ENCODE data around the gene COL26A1. TPM values are rescaled to one million over a fixed set of nuclear protein-coding genes. Genes with fewer than 3 reads are reported as not detected.

The COL26A1 gene
- total RNA-seq, 1 experiment from 2014 or later, result 0.43 TPM

DNA sequence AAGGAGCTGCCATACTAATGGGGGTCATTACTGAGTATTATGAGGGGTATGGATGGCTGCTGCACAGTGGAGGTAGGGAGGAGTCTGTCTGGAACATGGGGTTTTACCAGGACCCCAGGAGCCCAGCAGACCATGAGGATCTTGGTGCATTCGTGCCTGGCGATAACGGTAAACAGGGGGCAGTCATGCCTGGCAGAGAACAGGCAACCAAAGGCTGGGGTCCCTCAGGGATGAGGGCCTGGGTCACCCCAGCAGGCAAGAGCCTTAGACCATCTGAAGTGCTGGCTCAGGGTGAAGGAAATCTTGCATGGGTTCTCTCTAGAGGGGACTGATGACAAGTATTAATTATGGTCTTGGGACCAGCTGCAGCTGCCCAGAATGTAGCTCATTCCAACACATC is 220.3 kb downstream of the COL26A1 start:
- ChIA-PET POLR2A (ENCODE audit: low non-redundant PET) (no interaction called here), CTCF (no interaction called here)
- TF ChIP-seq, protein P1, sequence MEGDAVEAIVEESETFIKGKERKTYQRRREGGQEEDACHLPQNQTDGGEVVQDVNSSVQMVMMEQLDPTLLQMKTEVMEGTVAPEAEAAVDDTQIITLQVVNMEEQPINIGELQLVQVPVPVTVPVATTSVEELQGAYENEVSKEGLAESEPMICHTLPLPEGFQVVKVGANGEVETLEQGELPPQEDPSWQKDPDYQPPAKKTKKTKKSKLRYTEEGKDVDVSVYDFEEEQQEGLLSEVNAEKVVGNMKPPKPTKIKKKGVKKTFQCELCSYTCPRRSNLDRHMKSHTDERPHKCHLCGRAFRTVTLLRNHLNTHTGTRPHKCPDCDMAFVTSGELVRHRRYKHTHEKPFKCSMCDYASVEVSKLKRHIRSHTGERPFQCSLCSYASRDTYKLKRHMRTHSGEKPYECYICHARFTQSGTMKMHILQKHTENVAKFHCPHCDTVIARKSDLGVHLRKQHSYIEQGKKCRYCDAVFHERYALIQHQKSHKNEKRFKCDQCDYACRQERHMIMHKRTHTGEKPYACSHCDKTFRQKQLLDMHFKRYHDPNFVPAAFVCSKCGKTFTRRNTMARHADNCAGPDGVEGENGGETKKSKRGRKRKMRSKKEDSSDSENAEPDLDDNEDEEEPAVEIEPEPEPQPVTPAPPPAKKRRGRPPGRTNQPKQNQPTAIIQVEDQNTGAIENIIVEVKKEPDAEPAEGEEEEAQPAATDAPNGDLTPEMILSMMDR (conservative IDR thresholded peaks at IDR 0.05; ENCODE audit: low read depth, low read length), result no peak
- H3K27ac ChIP-seq (ENCODE audit: low read depth, low read length, poor library complexity, severe bottlenecking), result no peak overlapping the region
- no TSS peak for BruUV-seq (replicated peaks)
- intact Hi-C loops (cut with micrococcal nuclease; ENCODE audit: unreplicated experiment), result no loop called here
- H3K4me3 ChIP-seq (ENCODE audit: low read depth, low read length, poor library complexity, severe bottlenecking), result no peak overlapping the region
- no peaks in the 10 kb centered on the region for H3K36me3 ChIP-seq (ENCODE audit: insufficient read depth, low read length, poor library complexity, severe bottlenecking)
- no peaks in the 10 kb centered on the region for H3K4me1 ChIP-seq (ENCODE audit: insufficient read depth, low read length, poor library complexity, severe bottlenecking)
- DNase-seq (ENCODE audit: low spot score), result no peak
- H3K27me3 ChIP-seq (replicated peaks; ENCODE audit: insufficient read depth, low read depth, low read length, poor library complexity), result no peaks in the 10 kb centered on the region
- no peaks in the 10 kb centered on the region for H3K9me3 ChIP-seq (ENCODE audit: low read depth, low read length, poor library complexity, severe bottlenecking)

DNA sequence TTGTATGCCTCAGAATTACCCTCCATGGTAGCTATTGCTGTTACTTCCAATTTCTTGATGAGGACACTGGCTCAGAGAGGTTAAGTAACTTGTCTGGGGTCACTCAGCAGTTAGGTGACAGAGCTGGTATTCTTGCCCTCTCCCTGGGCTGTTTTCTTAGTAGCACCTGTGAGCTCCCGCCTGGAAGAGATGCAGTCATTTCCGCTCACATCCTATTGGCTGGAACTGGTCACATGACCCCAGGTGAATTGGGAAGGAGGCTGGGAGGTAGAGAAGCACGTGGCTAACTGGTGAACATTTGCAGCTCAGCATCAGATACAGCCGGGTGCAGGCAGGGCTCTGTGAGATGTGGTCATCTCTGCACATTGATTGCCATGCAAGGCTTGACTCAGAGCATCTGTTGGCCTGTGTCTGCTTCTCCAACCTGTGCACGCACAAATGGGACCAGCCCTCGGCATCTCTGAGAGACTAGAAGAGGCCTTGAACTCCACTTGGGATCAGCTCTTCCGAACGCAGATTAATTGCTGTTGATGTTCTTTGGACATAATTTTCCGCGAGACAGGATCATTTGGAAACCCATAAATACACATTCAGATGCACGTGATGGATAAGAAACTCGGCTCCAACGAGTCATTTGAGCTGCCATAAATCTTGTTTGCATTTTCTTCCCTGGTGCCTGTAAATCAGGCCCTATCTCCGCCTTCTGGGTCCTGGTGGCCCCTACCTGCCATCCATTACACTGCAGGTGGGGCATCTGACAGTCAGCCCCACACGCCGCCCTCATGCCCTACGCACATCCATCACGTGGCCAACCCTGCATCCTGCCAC is 223.6 kb downstream of the COL26A1 start:
- Histone ChIP-seq H3K4me1 (ENCODE audit: insufficient read depth, low read length, poor library complexity, severe bottlenecking) (peaks cover 11% of the 10 kb centered on the region), H3K27me3 (replicated peaks; ENCODE audit: insufficient read depth, low read depth, low read length, poor library complexity) (no peaks in the 10 kb centered on the region), H3K9me3 (ENCODE audit: low read depth, low read length, poor library complexity, severe bottlenecking) (no peaks in the 10 kb centered on the region), H3K27ac (ENCODE audit: low read depth, low read length, poor library complexity, severe bottlenecking) (no peak overlapping the region), H3K36me3 (ENCODE audit: insufficient read depth, low read length, poor library complexity, severe bottlenecking) (no peaks in the 10 kb centered on the region), H3K4me3 (ENCODE audit: low read depth, low read length, poor library complexity, severe bottlenecking) (no peak overlapping the region)
- intact Hi-C loops (cut with micrococcal nuclease; ENCODE audit: unreplicated experiment), result no loop called here
- CTCF ChIA-PET, result interaction anchor here (0.6 kb wide), 1 partner anchor 95 kb away, joined by 3 read pairs; no protein-coding TSS in a partner anchor
- DNase-seq (ENCODE audit: low spot score), result no peak
- no peak for TF ChIP-seq EZH2 (IDR thresholded peaks at IDR 0.05; ENCODE audit: borderline replicate concordance, low read depth, low read length, poor library complexity, severe bottlenecking)
- TF ChIP-seq, protein P1 (conservative IDR thresholded peaks at IDR 0.05; ENCODE audit: low read depth, low read length), result no peak
- no TSS peak for BruUV-seq (replicated peaks)
- POLR2A ChIA-PET (ENCODE audit: low non-redundant PET), result no interaction called here

DNA sequence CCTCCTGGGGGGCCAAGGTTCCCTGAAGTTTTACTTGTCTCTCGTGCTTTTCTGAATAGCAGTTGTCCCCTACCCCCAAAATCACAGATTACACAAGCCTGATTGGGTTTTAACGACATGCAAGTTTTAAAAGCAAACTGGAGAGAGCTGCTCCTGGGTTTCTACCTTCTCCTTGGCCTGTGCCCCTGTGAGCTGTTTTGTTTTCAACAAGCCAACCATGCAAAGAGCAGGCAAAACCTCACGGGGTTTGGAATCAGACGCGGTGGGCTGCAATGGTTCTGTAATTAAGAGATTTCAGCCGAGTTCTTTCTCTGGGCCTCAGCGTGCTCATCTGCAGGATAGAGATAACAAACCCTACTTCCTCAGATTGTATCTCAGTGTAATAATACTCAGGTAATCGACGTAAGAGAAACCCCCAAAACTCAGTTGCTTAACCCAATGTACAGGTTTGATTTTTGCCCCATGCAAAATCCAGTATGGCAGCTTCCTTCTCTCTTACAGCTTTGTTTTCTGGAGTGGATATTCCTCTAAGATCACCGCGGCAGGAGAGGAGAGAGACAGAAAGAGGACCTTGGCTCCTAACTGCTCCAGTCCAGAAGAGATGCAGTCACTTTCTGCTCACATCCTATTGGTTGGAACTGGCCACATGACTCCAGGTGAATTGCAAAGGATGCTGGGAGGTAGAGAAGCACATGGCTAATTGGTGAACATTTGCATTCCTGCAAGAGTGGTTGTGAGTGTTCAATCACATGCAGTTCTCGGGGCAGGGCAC is 224.4 kb downstream of the COL26A1 start:
- CTCF ChIA-PET, result interaction anchor here (0.5 kb wide), 1 partner anchor 134 kb away, joined by 4 read pairs; no protein-coding TSS in a partner anchor
- TF ChIP-seq EZH2 (IDR thresholded peaks at IDR 0.05; ENCODE audit: borderline replicate concordance, low read depth, low read length, poor library complexity, severe bottlenecking), result no peak
- TF ChIP-seq, protein P1 (conservative IDR thresholded peaks at IDR 0.05; ENCODE audit: low read depth, low read length), result no peak
- POLR2A ChIA-PET (ENCODE audit: low non-redundant PET), result no interaction called here
- Histone ChIP-seq H3K4me1 (ENCODE audit: insufficient read depth, low read length, poor library complexity, severe bottlenecking) (peaks cover 11% of the 10 kb centered on the region), H3K27me3 (replicated peaks; ENCODE audit: insufficient read depth, low read depth, low read length, poor library complexity) (no peaks in the 10 kb centered on the region), H3K9me3 (ENCODE audit: low read depth, low read length, poor library complexity, severe bottlenecking) (no peaks in the 10 kb centered on the region), H3K4me3 (ENCODE audit: low read depth, low read length, poor library complexity, severe bottlenecking) (no peak overlapping the region), H3K36me3 (ENCODE audit: insufficient read depth, low read length, poor library complexity, severe bottlenecking) (no peaks in the 10 kb centered on the region), H3K27ac (ENCODE audit: low read depth, low read length, poor library complexity, severe bottlenecking) (no peak overlapping the region)
- intact Hi-C loops (cut with micrococcal nuclease; ENCODE audit: unreplicated experiment), result no loop called here
- BruUV-seq (replicated peaks), result no TSS peak
- DNase-seq (ENCODE audit: low spot score), result no peak

Measured in A673 (cell line).